GM21528 (cell line): Measurements from ENCODE around the gene DPM1.
A peak's percentile ranks its signal among the peaks of the same experiment; 100 is the strongest.

Experiments used
- ATAC-seq: cut with Tn5 transposase; IDR thresholded peaks from one replicate; pipeline ENCODE4 v1.9.1; 2021; ENCODE audit warnings: mild to moderate bottlenecking, moderate library complexity; ENCODE audit not compliant: unreplicated experiment, low FRiP score

DPM1 gene

GRCh38 chr20:50932016-50932485 is 26.3 kb downstream of the DPM1 start:
- no peak for ATAC-seq

- ATAC-seq = peak; percentile 68
Measured at GRCh38 chr20:50931306-50932015, 26.9 kb downstream of the DPM1 start, which contains the start of gene ADNP. TSS of gene ADNP (minus strand) at chr20:50931437. CDS start at chr20:50903996, 27,441 bp downstream.

GRCh38 chr20:50930976-50931305 is 27.4 kb downstream of the DPM1 start:
- peak; percentile 16 for ATAC-seq

- ATAC-seq = peak; percentile 14
Measured at GRCh38 chr20:50930139-50930975, 28.0 kb downstream of the DPM1 start.

- peak; percentile 49 for ATAC-seq
Measured at GRCh38 chr20:50929299-50930138, 28.8 kb downstream of the DPM1 start.

GRCh38 chr20:50928469-50928868 is 29.9 kb downstream of the DPM1 start:
- no peak for ATAC-seq

GRCh38 chr20:50926530-50926929 is 31.8 kb downstream of the DPM1 start:
- no peak for ATAC-seq

- no peak for ATAC-seq
Measured at GRCh38 chr20:50924261-50924920, 33.9 kb downstream of the DPM1 start.

GRCh38 chr20:50921803-50922501 is 36.4 kb downstream of the DPM1 start:
- no peak for ATAC-seq

GRCh38 chr20:50920997-50921396 is 37.3 kb downstream of the DPM1 start:
- no peak for ATAC-seq

GRCh38 chr20:50919567-50919966 is 38.8 kb downstream of the DPM1 start:
- ATAC-seq = no peak

- ATAC-seq = no peak
Measured at GRCh38 chr20:50918403-50918802, 39.9 kb downstream of the DPM1 start.

GRCh38 chr20:50916934-50917333 is 41.4 kb downstream of the DPM1 start:
- no peak for ATAC-seq

GRCh38 chr20:50916257-50916656 is 42.1 kb downstream of the DPM1 start:
- ATAC-seq = no peak

GRCh38 chr20:50915424-50915823 is 42.9 kb downstream of the DPM1 start:
- no peak for ATAC-seq

GRCh38 chr20:50913690-50914375 is 44.5 kb downstream of the DPM1 start:
- ATAC-seq = no peak

- ATAC-seq = no peak
Measured at GRCh38 chr20:50911716-50912115, 46.6 kb downstream of the DPM1 start.

- ATAC-seq = no peak
Measured at GRCh38 chr20:50911030-50911429, 47.3 kb downstream of the DPM1 start.

- ATAC-seq = no peak
Measured at GRCh38 chr20:50909413-50909812, 48.9 kb downstream of the DPM1 start.
